ENCODE results near the gene BRCC3.

Gene BRCC3

GRCh38 chrX:155086961-155087735 is 15.8 kb downstream of the BRCC3 start:
- DNase-seq: no peak
- H3K27ac ChIP-seq (ENCODE audit: insufficient read depth, low read length, poor library complexity, severe bottlenecking): no peak overlapping the region

DNA sequence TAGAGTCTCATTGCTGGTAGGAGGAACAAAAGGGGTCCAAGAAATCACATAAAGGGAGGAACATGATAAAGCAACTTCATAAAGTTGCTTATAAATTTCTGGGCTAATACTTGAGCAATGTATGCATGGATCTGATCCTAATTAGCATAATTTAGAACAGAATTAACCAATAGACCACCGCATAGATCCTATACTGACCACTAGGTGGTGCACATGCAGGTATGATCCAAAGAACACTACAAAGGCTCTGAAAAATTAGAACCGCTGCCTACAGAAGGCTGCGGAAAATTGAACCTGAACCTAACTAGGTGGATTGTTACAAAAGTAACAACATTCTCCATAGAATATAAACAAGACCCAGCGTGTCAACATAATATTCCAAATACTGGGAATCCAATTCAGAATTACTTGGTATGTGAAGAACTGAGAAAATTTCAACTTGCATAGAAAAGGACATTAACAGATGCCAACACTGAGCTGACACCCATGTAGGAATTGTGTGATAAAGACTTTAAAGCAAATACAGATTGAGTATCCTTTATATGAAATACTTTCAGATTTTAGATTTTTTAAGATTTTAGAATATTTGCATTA is 23.3 kb downstream of the BRCC3 start:
- Histone ChIP-seq H3K27me3 (replicated peaks; ENCODE audit: control insufficient read depth, insufficient read depth, low read length, poor library complexity, severe bottlenecking) (no peaks in the 10 kb centered on the region), H3K36me3 (ENCODE audit: control insufficient read depth, insufficient read depth, low read length) (no peaks in the 10 kb centered on the region), H3K9me3 (ENCODE audit: control insufficient read depth, low read length) (no peaks in the 10 kb centered on the region), H3K4me3 (ENCODE audit: insufficient read depth, low read depth, low read length, poor library complexity, severe bottlenecking) (no peak overlapping the region), H3K27ac (ENCODE audit: insufficient read depth, low read length, poor library complexity, severe bottlenecking) (no peak overlapping the region), H3K4me1 (ENCODE audit: control insufficient read depth, insufficient read depth, low read length, poor library complexity, severe bottlenecking) (no peaks in the 10 kb centered on the region)
- DNase-seq: no peak

More at GRCh38 chrX:155086961-155087735, 15.8 kb downstream of the BRCC3 start:
- Histone ChIP-seq H3K4me3 (ENCODE audit: insufficient read depth, low read depth, low read length, poor library complexity, severe bottlenecking) (no peak overlapping the region), H3K4me1 (ENCODE audit: control insufficient read depth, insufficient read depth, low read length, poor library complexity, severe bottlenecking) (no peaks in the 10 kb centered on the region), H3K27me3 (replicated peaks; ENCODE audit: control insufficient read depth, insufficient read depth, low read length, poor library complexity, severe bottlenecking) (no peaks in the 10 kb centered on the region), H3K9me3 (ENCODE audit: control insufficient read depth, low read length) (no peaks in the 10 kb centered on the region), H3K36me3 (ENCODE audit: control insufficient read depth, insufficient read depth, low read length) (no peaks in the 10 kb centered on the region)

DNA sequence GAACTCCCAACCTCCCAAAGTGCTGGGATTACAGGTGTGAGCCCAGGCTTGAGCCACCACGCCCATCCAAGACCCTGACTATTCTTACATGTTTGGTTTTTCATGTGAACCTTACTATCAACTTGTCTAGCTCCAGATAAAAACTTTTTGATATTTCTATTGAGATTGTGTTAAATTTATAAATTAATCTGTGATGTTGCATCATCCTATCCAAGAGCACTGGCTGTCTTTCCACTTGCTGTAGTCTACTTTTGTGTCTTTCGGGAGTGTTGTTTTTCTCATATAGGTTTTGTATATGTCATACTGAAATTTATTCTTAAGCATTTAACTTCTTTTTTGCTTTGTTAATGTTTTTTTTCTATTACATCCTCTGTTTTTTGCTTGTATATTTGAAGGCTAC is 34.6 kb downstream of the BRCC3 start:
- Histone ChIP-seq H3K4me1 (ENCODE audit: control insufficient read depth, insufficient read depth, low read length, poor library complexity, severe bottlenecking) (no peaks in the 10 kb centered on the region), H3K27me3 (replicated peaks; ENCODE audit: control insufficient read depth, insufficient read depth, low read length, poor library complexity, severe bottlenecking) (no peaks in the 10 kb centered on the region), H3K36me3 (ENCODE audit: control insufficient read depth, insufficient read depth, low read length) (no peaks in the 10 kb centered on the region), H3K4me3 (ENCODE audit: insufficient read depth, low read depth, low read length, poor library complexity, severe bottlenecking) (no peak overlapping the region), H3K9me3 (ENCODE audit: control insufficient read depth, low read length) (no peaks in the 10 kb centered on the region), H3K27ac (ENCODE audit: insufficient read depth, low read length, poor library complexity, severe bottlenecking) (no peak overlapping the region)
- DNase-seq: no peak

GRCh38 chrX:155108427-155108826 is 37.1 kb downstream of the BRCC3 start:
- Histone ChIP-seq H3K9me3 (ENCODE audit: control insufficient read depth, low read length) (no peaks in the 10 kb centered on the region), H3K4me1 (ENCODE audit: control insufficient read depth, insufficient read depth, low read length, poor library complexity, severe bottlenecking) (no peaks in the 10 kb centered on the region), H3K36me3 (ENCODE audit: control insufficient read depth, insufficient read depth, low read length) (no peaks in the 10 kb centered on the region), H3K4me3 (ENCODE audit: insufficient read depth, low read depth, low read length, poor library complexity, severe bottlenecking) (no peak overlapping the region), H3K27me3 (replicated peaks; ENCODE audit: control insufficient read depth, insufficient read depth, low read length, poor library complexity, severe bottlenecking) (no peaks in the 10 kb centered on the region), H3K27ac (ENCODE audit: insufficient read depth, low read length, poor library complexity, severe bottlenecking) (no peak overlapping the region)
- DNase-seq: no peak

- no peaks in the 10 kb centered on the region for H3K9me3 ChIP-seq (ENCODE audit: control insufficient read depth, low read length)
- H3K36me3 ChIP-seq (ENCODE audit: control insufficient read depth, insufficient read depth, low read length): no peaks in the 10 kb centered on the region
- no peak overlapping the region for H3K27ac ChIP-seq (ENCODE audit: insufficient read depth, low read length, poor library complexity, severe bottlenecking)
- no peaks in the 10 kb centered on the region for H3K4me1 ChIP-seq (ENCODE audit: control insufficient read depth, insufficient read depth, low read length, poor library complexity, severe bottlenecking)
- no peak for DNase-seq
- no peak overlapping the region for H3K4me3 ChIP-seq (ENCODE audit: insufficient read depth, low read depth, low read length, poor library complexity, severe bottlenecking)
- no peaks in the 10 kb centered on the region for H3K27me3 ChIP-seq (replicated peaks; ENCODE audit: control insufficient read depth, insufficient read depth, low read length, poor library complexity, severe bottlenecking)
Observed at GRCh38 chrX:155112171-155112570, 40.9 kb downstream of the BRCC3 start.

DNA sequence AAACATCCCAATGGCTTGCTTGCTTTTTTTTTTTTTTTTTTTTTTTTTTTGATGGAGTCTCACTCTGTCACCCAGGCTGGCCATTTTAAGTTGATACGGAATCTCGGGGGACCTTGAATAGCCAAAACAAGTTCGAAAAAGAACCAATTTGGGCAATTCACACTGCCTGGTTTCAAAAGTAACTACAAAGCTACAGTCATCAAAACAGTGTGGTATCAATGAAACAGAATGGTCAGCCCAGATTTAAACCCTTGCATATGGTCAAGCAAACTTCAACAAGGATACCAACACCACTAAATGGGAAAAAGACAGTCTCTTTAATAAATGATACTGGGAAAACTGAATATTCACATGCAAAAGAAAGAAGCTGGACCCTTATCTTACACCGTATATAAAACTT is 41.8 kb downstream of the BRCC3 start:
- H3K4me1 ChIP-seq (ENCODE audit: control insufficient read depth, insufficient read depth, low read length, poor library complexity, severe bottlenecking): no peaks in the 10 kb centered on the region
- no peaks in the 10 kb centered on the region for H3K36me3 ChIP-seq (ENCODE audit: control insufficient read depth, insufficient read depth, low read length)
- DNase-seq: no peak
- no peaks in the 10 kb centered on the region for H3K27me3 ChIP-seq (replicated peaks; ENCODE audit: control insufficient read depth, insufficient read depth, low read length, poor library complexity, severe bottlenecking)
- no peak overlapping the region for H3K4me3 ChIP-seq (ENCODE audit: insufficient read depth, low read depth, low read length, poor library complexity, severe bottlenecking)
- no peak overlapping the region for H3K27ac ChIP-seq (ENCODE audit: insufficient read depth, low read length, poor library complexity, severe bottlenecking)
- H3K9me3 ChIP-seq (ENCODE audit: control insufficient read depth, low read length): no peaks in the 10 kb centered on the region

- H3K9me3 ChIP-seq (ENCODE audit: control insufficient read depth, low read length): no peaks in the 10 kb centered on the region
- DNase-seq: no peak
- no peak overlapping the region for H3K27ac ChIP-seq (ENCODE audit: insufficient read depth, low read length, poor library complexity, severe bottlenecking)
Observed at GRCh38 chrX:155115174-155115819, 44.0 kb downstream of the BRCC3 start.

DNA sequence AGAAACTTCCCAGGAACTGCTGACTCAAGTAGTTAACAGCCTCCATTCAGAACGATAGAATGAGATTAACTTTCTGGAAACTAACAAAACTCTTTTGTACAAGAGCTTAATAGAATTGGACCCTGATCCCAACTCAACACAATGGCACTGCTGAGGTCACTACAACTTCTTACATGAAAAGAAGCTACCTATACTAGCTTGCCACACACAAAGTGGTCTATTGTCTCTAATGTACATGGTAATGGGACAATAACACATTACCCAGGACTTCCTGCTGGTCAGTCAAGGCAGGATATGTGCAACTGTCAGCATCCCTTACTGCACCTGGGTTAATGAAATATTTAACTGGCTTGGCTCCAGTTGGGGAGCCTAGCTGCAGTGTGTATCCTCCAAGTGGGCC is 56.2 kb downstream of the BRCC3 start:
- no peak overlapping the region for H3K4me3 ChIP-seq (ENCODE audit: insufficient read depth, low read depth, low read length, poor library complexity, severe bottlenecking)

More at GRCh38 chrX:155115174-155115819, 44.0 kb downstream of the BRCC3 start:
- H3K27me3 ChIP-seq (replicated peaks; ENCODE audit: control insufficient read depth, insufficient read depth, low read length, poor library complexity, severe bottlenecking): no peaks in the 10 kb centered on the region
- no peaks in the 10 kb centered on the region for H3K36me3 ChIP-seq (ENCODE audit: control insufficient read depth, insufficient read depth, low read length)
- H3K4me1 ChIP-seq (ENCODE audit: control insufficient read depth, insufficient read depth, low read length, poor library complexity, severe bottlenecking): no peaks in the 10 kb centered on the region
- H3K4me3 ChIP-seq (ENCODE audit: insufficient read depth, low read depth, low read length, poor library complexity, severe bottlenecking): no peak overlapping the region

DNA sequence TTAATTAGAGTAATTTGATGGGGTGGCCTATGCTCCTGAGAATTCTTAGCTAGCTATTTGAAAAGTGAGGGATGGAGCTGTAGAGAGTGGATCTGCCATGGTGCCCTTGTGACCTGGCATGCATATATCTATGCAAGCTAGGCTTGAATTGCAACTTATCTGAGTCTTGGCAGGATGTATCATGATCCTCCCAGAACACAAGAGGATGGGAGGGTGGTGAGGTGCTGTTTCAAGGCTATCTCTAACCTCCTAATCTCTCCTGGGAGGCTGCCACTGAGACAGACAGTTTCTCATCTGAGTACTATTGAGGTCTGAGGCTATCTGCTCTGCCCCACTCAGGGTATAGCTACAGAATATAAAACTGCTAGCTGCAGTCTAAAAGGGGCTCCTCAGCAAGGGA is 56.6 kb downstream of the BRCC3 start:
- Histone ChIP-seq H3K27me3 (replicated peaks; ENCODE audit: control insufficient read depth, insufficient read depth, low read length, poor library complexity, severe bottlenecking) (no peaks in the 10 kb centered on the region), H3K27ac (ENCODE audit: insufficient read depth, low read length, poor library complexity, severe bottlenecking) (no peak overlapping the region), H3K9me3 (ENCODE audit: control insufficient read depth, low read length) (no peaks in the 10 kb centered on the region), H3K4me3 (ENCODE audit: insufficient read depth, low read depth, low read length, poor library complexity, severe bottlenecking) (no peak overlapping the region), H3K4me1 (ENCODE audit: control insufficient read depth, insufficient read depth, low read length, poor library complexity, severe bottlenecking) (no peaks in the 10 kb centered on the region), H3K36me3 (ENCODE audit: control insufficient read depth, insufficient read depth, low read length) (no peaks in the 10 kb centered on the region)
- DNase-seq: no peak

More for the DNA sequence above, 56.2 kb downstream of the BRCC3 start:
- H3K9me3 ChIP-seq (ENCODE audit: control insufficient read depth, low read length): no peaks in the 10 kb centered on the region
- H3K4me1 ChIP-seq (ENCODE audit: control insufficient read depth, insufficient read depth, low read length, poor library complexity, severe bottlenecking): no peaks in the 10 kb centered on the region
- DNase-seq: no peak
- H3K27me3 ChIP-seq (replicated peaks; ENCODE audit: control insufficient read depth, insufficient read depth, low read length, poor library complexity, severe bottlenecking): no peaks in the 10 kb centered on the region
- H3K27ac ChIP-seq (ENCODE audit: insufficient read depth, low read length, poor library complexity, severe bottlenecking): no peak overlapping the region
- no peaks in the 10 kb centered on the region for H3K36me3 ChIP-seq (ENCODE audit: control insufficient read depth, insufficient read depth, low read length)

DNA sequence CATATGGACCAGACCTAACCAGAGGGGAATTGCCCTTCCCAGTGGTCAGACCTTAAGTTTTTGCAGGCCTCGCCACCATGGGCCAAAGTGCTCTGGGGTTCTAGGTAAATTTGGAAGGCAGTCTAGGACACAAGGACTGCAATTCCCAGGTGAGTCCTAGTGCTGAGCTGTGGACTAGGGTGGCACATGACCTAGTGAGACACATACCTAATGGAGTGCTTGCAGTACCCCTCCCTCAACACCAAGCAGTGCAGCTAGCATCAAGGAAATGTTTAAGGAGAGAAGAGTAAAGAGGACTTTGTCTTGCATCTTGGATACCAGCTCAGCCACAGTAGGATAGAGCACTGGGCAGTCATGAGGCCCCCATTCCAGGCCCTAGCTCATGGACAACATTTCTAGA is 60.8 kb downstream of the BRCC3 start:
- no peak overlapping the region for H3K27ac ChIP-seq (ENCODE audit: insufficient read depth, low read length, poor library complexity, severe bottlenecking)
- no peak for DNase-seq
- no peak overlapping the region for H3K4me3 ChIP-seq (ENCODE audit: insufficient read depth, low read depth, low read length, poor library complexity, severe bottlenecking)
- no peaks in the 10 kb centered on the region for H3K36me3 ChIP-seq (ENCODE audit: control insufficient read depth, insufficient read depth, low read length)
- H3K9me3 ChIP-seq (ENCODE audit: control insufficient read depth, low read length): no peaks in the 10 kb centered on the region
- H3K27me3 ChIP-seq (replicated peaks; ENCODE audit: control insufficient read depth, insufficient read depth, low read length, poor library complexity, severe bottlenecking): no peaks in the 10 kb centered on the region
- H3K4me1 ChIP-seq (ENCODE audit: control insufficient read depth, insufficient read depth, low read length, poor library complexity, severe bottlenecking): no peaks in the 10 kb centered on the region
